HL-60 (cell line): ENCODE data around the gene GRAMD1A.

Source experiments
- DNase-seq, 2 experiments: peaks; one replicate each; pipeline ENCODE4 v3.0.0-alpha.2; 2010 to 2020; ENCODE audit warnings: low read depth in 1 of 2, low spot score in 1 of 2
- H3K27ac ChIP-seq: fragments of 250-450 bp; sonication (Bioruptor Pico); replicated peaks from 2 replicates; pipeline ENCODE4 v1.5.1; 2020; ENCODE audit warnings: mild to moderate bottlenecking, moderate library complexity
- H3K27me3 ChIP-seq: fragments of 250-450 bp; sonication (Bioruptor Pico); 2 replicates; pipeline ENCODE4 v1.5.1; 2021; ENCODE audit warnings: mild to moderate bottlenecking, moderate library complexity; ENCODE audit not compliant: insufficient read depth, poor library complexity, severe bottlenecking
- H3K4me3 ChIP-seq: replicated peaks from 2 replicates; pipeline ENCODE4 v1.5.1; 2011; ENCODE audit warnings: mild to moderate bottlenecking, control low read depth, low read length; ENCODE audit not compliant: insufficient read depth
- CTCF ChIP-seq: IDR thresholded peaks from one replicate; pipeline ENCODE4 v1.5.1; 2011; ENCODE audit warnings: low read length, control low read depth, inconsistent platforms; ENCODE audit not compliant: insufficient read depth
- GABPA ChIP-seq: IDR thresholded peaks from 2 replicates; pipeline ENCODE4 v1.6.1; 2012; ENCODE audit warnings: low read depth
- POLR2AphosphoS5 ChIP-seq: IDR thresholded peaks from 2 replicates; pipeline ENCODE4 v1.6.1; 2012; ENCODE audit warnings: low read depth
- REST ChIP-seq: IDR thresholded peaks from 2 replicates; pipeline ENCODE4 v1.6.1; 2012; ENCODE audit warnings: low read depth; ENCODE audit not compliant: insufficient replicate concordance
- SPI1 ChIP-seq: IDR thresholded peaks from 2 replicates; pipeline ENCODE4 v1.6.1; 2012; ENCODE audit warnings: low read depth, mild to moderate bottlenecking, borderline replicate concordance

The GRAMD1A gene

GRCh38 chr19:34972163-34972705, 27.9 kb upstream of the GRAMD1A start:
- DNase-seq = no peak
- H3K27ac ChIP-seq = no peak overlapping the region
- H3K4me3 ChIP-seq = no peak overlapping the region
- TF ChIP-seq CTCF (no peak), POLR2AphosphoS5 (no peak), SPI1 (no peak), REST (no peak), GABPA (no peak)
- H3K27me3 ChIP-seq = no peaks in the 10 kb centered on the region

GRCh38 chr19:34974646-34975045, 25.5 kb upstream of the GRAMD1A start:
- Histone ChIP-seq H3K27me3 (no peaks in the 10 kb centered on the region), H3K27ac (no peak overlapping the region), H3K4me3 (no peak overlapping the region)
- DNase-seq = no peak
- no peak for TF ChIP-seq SPI1
- TF ChIP-seq CTCF = no peak
- no peak for TF ChIP-seq GABPA

- Histone ChIP-seq H3K4me3 (no peak overlapping the region), H3K27me3 (no peaks in the 10 kb centered on the region), H3K27ac (no peak overlapping the region)
- no peak for TF ChIP-seq GABPA
- no peak for TF ChIP-seq REST
- no peak for TF ChIP-seq POLR2AphosphoS5
- no peak for TF ChIP-seq SPI1
- no peak for TF ChIP-seq CTCF
- no peak for DNase-seq
Measured at GRCh38 chr19:34975056-34975455, 25.1 kb upstream of the GRAMD1A start.

GRCh38 chr19:34976611-34977010, 23.5 kb upstream of the GRAMD1A start:
- no peak for DNase-seq
- H3K27me3 ChIP-seq = no peaks in the 10 kb centered on the region
- no peak overlapping the region for H3K27ac ChIP-seq
- H3K4me3 ChIP-seq = no peak overlapping the region
- TF ChIP-seq CTCF = no peak
- TF ChIP-seq REST = no peak
- no peak for TF ChIP-seq POLR2AphosphoS5
- TF ChIP-seq SPI1 = no peak
- TF ChIP-seq GABPA = no peak
